ENCODE measurements around the gene FADS6. TPM values are rescaled to one million over a fixed set of nuclear protein-coding genes. Genes with fewer than 3 reads are reported as not detected.

FADS6 gene
- total and polyA plus RNA-seq, 10 of the 15 experiments (the other 5 are each of a cell fraction or from before 2014, with no cell fraction given) = not detected

- Histone ChIP-seq H2AFZ (ENCODE audit: control insufficient read depth, low read depth, low read length) (no peak overlapping the region), H3K4me1 (ENCODE audit: control insufficient read depth, insufficient read depth, low read length) (no peaks in the 10 kb centered on the region), H3K27me3 (replicated peaks in 1 of 2; ENCODE audit: control insufficient read depth in 2 of 2, insufficient read depth in 2 of 2, low read length in 1 of 2) (peaks cover 11 to 16% of the 10 kb centered on the region in 2 experiments), H3K9me3 (replicated peaks; ENCODE audit: control insufficient read depth, insufficient read depth, low read length) (no peaks in the 10 kb centered on the region), H3K4me2 (ENCODE audit: control insufficient read depth, insufficient read depth) (no peak overlapping the region), H4K20me1 (ENCODE audit: control insufficient read depth, insufficient read depth) (no peaks in the 10 kb centered on the region), H3K79me2 (ENCODE audit: control insufficient read depth, insufficient read depth, low read length) (no peaks in the 10 kb centered on the region), H3K4me3 (no peak overlapping the region), H3K36me3 (ENCODE audit: control insufficient read depth in 2 of 2, insufficient read depth in 2 of 2, low read length in 1 of 2) (no peaks in the 10 kb centered on the region), H3K9ac (ENCODE audit: control insufficient read depth, insufficient read depth, low read length) (no peak overlapping the region), H3K27ac (ENCODE audit: control insufficient read depth, insufficient read depth) (no peak overlapping the region)
- FAIRE-seq (no peak), ATAC-seq (peak; percentile 88), DNase-seq (ENCODE audit: low read depth, low spot score) (no peak)
- in situ Hi-C loops (cut with MboI) (loop anchor here (5.0 kb wide), 1 partner anchor 34 kb away; no protein-coding TSS in a partner anchor), intact Hi-C loops (cut with micrococcal nuclease; ENCODE audit: unreplicated experiment) (loop anchor here (1.0 kb wide), 1 partner anchor 37 kb away; no protein-coding TSS in a partner anchor)
- BruUV-seq (replicated peaks) = no TSS peak
- SMC1A ChIA-PET (ENCODE audit: uncharacterized antibody, unreplicated experiment) = interaction anchor here (1.8 to 6.8 kb wide), 2 partner anchors 21 to 36 kb away, joined by 4 to 73 read pairs; no protein-coding TSS in a partner anchor
- POLR2A ChIA-PET = no interaction called here
- RAD21 ChIA-PET (ENCODE audit: unreplicated experiment) = interaction anchor here (0.9 to 8.1 kb wide), 4 partner anchors 10 to 327 kb away, joined by 3 to 73 read pairs (median 17); no protein-coding TSS in a partner anchor
- 48% methylated on average over 29 of the region's 59 CpGs for WGBS (ENCODE audit: insufficient coverage, insufficient replicate concordance, low lambda C conversion rate, missing lambda C conversion rate)
- CTCF ChIA-PET = interaction anchor here (0.6 to 12.6 kb wide), 6 partner anchors 15 to 279 kb away, joined by 3 to 274 read pairs (median 3); no protein-coding TSS in a partner anchor
- TF ChIP-seq NRF1 (conservative IDR thresholded peaks at IDR 0.05; ENCODE audit: low read depth, low read length) = no peak
- no peak for TF ChIP-seq HCFC1 (IDR thresholded peaks at IDR 0.05; ENCODE audit: low read length)
- TF ChIP-seq STAT1 (conservative IDR thresholded peaks at IDR 0.05) = no peak
- TF ChIP-seq CBX5 (IDR thresholded peaks at IDR 0.05; ENCODE audit: low read depth) = no peak
- TF ChIP-seq MEF2B (IDR thresholded peaks at IDR 0.05; ENCODE audit: partially characterized antibody, poor library complexity, severe bottlenecking) = no peak
- TF ChIP-seq RAD21 (IDR thresholded peaks at IDR 0.05; ENCODE audit: insufficient read depth, low read depth, low read length) = peak; percentile 84
- no peak for TF ChIP-seq HDAC2 (IDR thresholded peaks at IDR 0.05)
- no peak for TF ChIP-seq CEBPZ (IDR thresholded peaks at IDR 0.05; ENCODE audit: low read depth, low read length)
- no peak for TF ChIP-seq NR2C2 (IDR thresholded peaks at IDR 0.05; ENCODE audit: borderline replicate concordance, control insufficient read depth, insufficient read length, low read depth)
- peak; percentile 19 for TF ChIP-seq MYC (IDR thresholded peaks at IDR 0.05; ENCODE audit: insufficient read depth, insufficient read length, insufficient replicate concordance, low read length, severe bottlenecking)
- TF ChIP-seq FOXM1 (IDR thresholded peaks at IDR 0.05; ENCODE audit: low read depth, low read length) = no peak
- peak; percentile 53; the same call in 1 of the 2 replicates for TF ChIP-seq SMARCA5 (IDR thresholded peaks at IDR 0.05)
- TF ChIP-seq, protein P1, sequence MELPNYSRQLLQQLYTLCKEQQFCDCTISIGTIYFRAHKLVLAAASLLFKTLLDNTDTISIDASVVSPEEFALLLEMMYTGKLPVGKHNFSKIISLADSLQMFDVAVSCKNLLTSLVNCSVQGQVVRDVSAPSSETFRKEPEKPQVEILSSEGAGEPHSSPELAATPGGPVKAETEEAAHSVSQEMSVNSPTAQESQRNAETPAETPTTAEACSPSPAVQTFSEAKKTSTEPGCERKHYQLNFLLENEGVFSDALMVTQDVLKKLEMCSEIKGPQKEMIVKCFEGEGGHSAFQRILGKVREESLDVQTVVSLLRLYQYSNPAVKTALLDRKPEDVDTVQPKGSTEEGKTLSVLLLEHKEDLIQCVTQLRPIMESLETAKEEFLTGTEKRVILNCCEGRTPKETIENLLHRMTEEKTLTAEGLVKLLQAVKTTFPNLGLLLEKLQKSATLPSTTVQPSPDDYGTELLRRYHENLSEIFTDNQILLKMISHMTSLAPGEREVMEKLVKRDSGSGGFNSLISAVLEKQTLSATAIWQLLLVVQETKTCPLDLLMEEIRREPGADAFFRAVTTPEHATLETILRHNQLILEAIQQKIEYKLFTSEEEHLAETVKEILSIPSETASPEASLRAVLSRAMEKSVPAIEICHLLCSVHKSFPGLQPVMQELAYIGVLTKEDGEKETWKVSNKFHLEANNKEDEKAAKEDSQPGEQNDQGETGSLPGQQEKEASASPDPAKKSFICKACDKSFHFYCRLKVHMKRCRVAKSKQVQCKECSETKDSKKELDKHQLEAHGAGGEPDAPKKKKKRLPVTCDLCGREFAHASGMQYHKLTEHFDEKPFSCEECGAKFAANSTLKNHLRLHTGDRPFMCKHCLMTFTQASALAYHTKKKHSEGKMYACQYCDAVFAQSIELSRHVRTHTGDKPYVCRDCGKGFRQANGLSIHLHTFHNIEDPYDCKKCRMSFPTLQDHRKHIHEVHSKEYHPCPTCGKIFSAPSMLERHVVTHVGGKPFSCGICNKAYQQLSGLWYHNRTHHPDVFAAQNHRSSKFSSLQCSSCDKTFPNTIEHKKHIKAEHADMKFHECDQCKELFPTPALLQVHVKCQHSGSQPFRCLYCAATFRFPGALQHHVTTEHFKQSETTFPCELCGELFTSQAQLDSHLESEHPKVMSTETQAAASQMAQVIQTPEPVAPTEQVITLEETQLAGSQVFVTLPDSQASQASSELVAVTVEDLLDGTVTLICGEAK (IDR thresholded peaks at IDR 0.05; ENCODE audit: borderline replicate concordance) = no peak
- TF ChIP-seq ZNF217 (IDR thresholded peaks at IDR 0.05) = no peak
- TF ChIP-seq GATAD2B (conservative IDR thresholded peaks at IDR 0.05; ENCODE audit: low read depth) = no peak
- no peak for TF ChIP-seq SRF (IDR thresholded peaks at IDR 0.05; ENCODE audit: low read depth in 2 of 2, low read length in 2 of 2)
Observed at GRCh38 chr17:74923538-74924249, 30.3 kb upstream of the FADS6 start.

Measured in GM12878 (cell line).